ENCODE measurements around the gene RTF1. TPM values are rescaled to one million over a fixed set of nuclear protein-coding genes. Genes with fewer than 3 reads are reported as not detected.

The RTF1 gene
- total RNA-seq, 2 donors from 2014 or later: 23.6 to 38.2 TPM

GRCh38 chr15:41513506-41514227 lies 96.8 kb downstream of the RTF1 start, which contains the start of gene LTK:
Gene LTK (minus strand): TSS chr15:41513827. CDS start chr15:41513709, 118 bp downstream.
- ATAC-seq (replicated peaks): peak; percentile 75
- no peak within 1 kb of the TSS for H3K27ac Mint-ChIP-seq
- H3K27me3 Mint-ChIP-seq: no peaks in the 10 kb centered on the region
- H3K9me3 Mint-ChIP-seq: no peaks in the 10 kb centered on the region
- peak within 1 kb of the TSS; percentile 77 for H3K4me3 Mint-ChIP-seq
- peaks cover 16% of the 10 kb centered on the region for H3K36me3 Mint-ChIP-seq (ENCODE audit: low read depth)
- H3K4me1 Mint-ChIP-seq: peaks cover 8% of the 10 kb centered on the region

- Mint-ChIP-seq H3K4me1 (peaks cover 8% of the 10 kb centered on the region), H3K9me3 (no peaks in the 10 kb centered on the region), H3K27me3 (no peaks in the 10 kb centered on the region), H3K36me3 (ENCODE audit: low read depth) (peaks cover 35% of the 10 kb centered on the region), H3K27ac (no peak overlapping the region), H3K4me3 (no peak overlapping the region)
- peak; percentile 18 for ATAC-seq (replicated peaks)
Observed at GRCh38 chr15:41517895-41518449, 101.1 kb downstream of the RTF1 start.

- Mint-ChIP-seq H3K36me3 (ENCODE audit: low read depth) (peaks cover 51% of the 10 kb centered on the region), H3K4me3 (no peak overlapping the region), H3K4me1 (no peaks in the 10 kb centered on the region), H3K27ac (no peak overlapping the region), H3K27me3 (no peaks in the 10 kb centered on the region), H3K9me3 (no peaks in the 10 kb centered on the region)
- no peak for ATAC-seq (replicated peaks)
Observed at GRCh38 chr15:41520636-41521035, 103.7 kb downstream of the RTF1 start.

- Mint-ChIP-seq H3K4me1 (no peaks in the 10 kb centered on the region), H3K9me3 (no peaks in the 10 kb centered on the region), H3K36me3 (ENCODE audit: low read depth) (peaks cover 57% of the 10 kb centered on the region), H3K4me3 (no peak overlapping the region), H3K27me3 (no peaks in the 10 kb centered on the region), H3K27ac (no peak overlapping the region)
- ATAC-seq (replicated peaks): no peak
Observed at GRCh38 chr15:41521614-41522013, 104.7 kb downstream of the RTF1 start.

GRCh38 chr15:41523097-41523496 lies 106.2 kb downstream of the RTF1 start:
- Mint-ChIP-seq H3K36me3 (ENCODE audit: low read depth) (peaks cover 58% of the 10 kb centered on the region), H3K27ac (no peak overlapping the region), H3K4me1 (no peaks in the 10 kb centered on the region), H3K4me3 (no peak overlapping the region), H3K9me3 (no peaks in the 10 kb centered on the region), H3K27me3 (no peaks in the 10 kb centered on the region)
- ATAC-seq (replicated peaks): no peak

- no peak for ATAC-seq (replicated peaks)
- no peaks in the 10 kb centered on the region for H3K9me3 Mint-ChIP-seq
Observed at GRCh38 chr15:41530363-41530956, 113.6 kb downstream of the RTF1 start.

More at GRCh38 chr15:41530363-41530956, 113.6 kb downstream of the RTF1 start:
- no peak overlapping the region for H3K4me3 Mint-ChIP-seq
- no peaks in the 10 kb centered on the region for H3K4me1 Mint-ChIP-seq
- peaks cover 90% of the 10 kb centered on the region for H3K36me3 Mint-ChIP-seq (ENCODE audit: low read depth)
- no peaks in the 10 kb centered on the region for H3K27me3 Mint-ChIP-seq
- H3K27ac Mint-ChIP-seq: no peak overlapping the region

Other genes starting within 250 kb of the RTF1 start
- gene EXD1, start 186.3 kb upstream of the RTF1 start, total RNA-seq: under 1 TPM in 1 of 2 donors, not detected in 1; 0.16 TPM
- gene CHP1, start 185.8 kb upstream of the RTF1 start, total RNA-seq: 10 to 100 TPM; 29.8 to 40.1 TPM
- gene OIP5, start 84.5 kb upstream of the RTF1 start, total RNA-seq: 10 to 100 TPM in 1 of 2 donors, 1 to 10 TPM in 1; 9.2 to 13.6 TPM
- 100 to 1,000 TPM; 201 to 270 TPM for gene NUSAP1, start 84.2 kb upstream of the RTF1 start, total RNA-seq
- 10 to 100 TPM; 13.1 to 21.2 TPM for gene NDUFAF1, start 14.6 kb upstream of the RTF1 start, total RNA-seq
- 1 to 10 TPM; 3.5 to 5.5 TPM for gene ITPKA, start 76.8 kb downstream of the RTF1 start, total RNA-seq
- gene LTK, start 96.7 kb downstream of the RTF1 start, total RNA-seq: 1 to 10 TPM; 1.9 to 2.8 TPM
- gene RPAP1, start 127.2 kb downstream of the RTF1 start, total RNA-seq: 10 to 100 TPM; 51.2 to 70.0 TPM
- 1 to 10 TPM; 1.7 to 2.7 TPM for gene TYRO3, start 142.1 kb downstream of the RTF1 start, total RNA-seq
- gene MGA, start 243.3 kb downstream of the RTF1 start, total RNA-seq: 10 to 100 TPM; 36.4 to 36.6 TPM

All from activated T-helper 17 cell treated with anti-CD3 and anti-CD28 coated beads, Interleukin-2, amount 50 U/mL, for 72 hours (primary cell).